Measurements from ENCODE around the gene CLIC1.

The CLIC1 gene

DNA sequence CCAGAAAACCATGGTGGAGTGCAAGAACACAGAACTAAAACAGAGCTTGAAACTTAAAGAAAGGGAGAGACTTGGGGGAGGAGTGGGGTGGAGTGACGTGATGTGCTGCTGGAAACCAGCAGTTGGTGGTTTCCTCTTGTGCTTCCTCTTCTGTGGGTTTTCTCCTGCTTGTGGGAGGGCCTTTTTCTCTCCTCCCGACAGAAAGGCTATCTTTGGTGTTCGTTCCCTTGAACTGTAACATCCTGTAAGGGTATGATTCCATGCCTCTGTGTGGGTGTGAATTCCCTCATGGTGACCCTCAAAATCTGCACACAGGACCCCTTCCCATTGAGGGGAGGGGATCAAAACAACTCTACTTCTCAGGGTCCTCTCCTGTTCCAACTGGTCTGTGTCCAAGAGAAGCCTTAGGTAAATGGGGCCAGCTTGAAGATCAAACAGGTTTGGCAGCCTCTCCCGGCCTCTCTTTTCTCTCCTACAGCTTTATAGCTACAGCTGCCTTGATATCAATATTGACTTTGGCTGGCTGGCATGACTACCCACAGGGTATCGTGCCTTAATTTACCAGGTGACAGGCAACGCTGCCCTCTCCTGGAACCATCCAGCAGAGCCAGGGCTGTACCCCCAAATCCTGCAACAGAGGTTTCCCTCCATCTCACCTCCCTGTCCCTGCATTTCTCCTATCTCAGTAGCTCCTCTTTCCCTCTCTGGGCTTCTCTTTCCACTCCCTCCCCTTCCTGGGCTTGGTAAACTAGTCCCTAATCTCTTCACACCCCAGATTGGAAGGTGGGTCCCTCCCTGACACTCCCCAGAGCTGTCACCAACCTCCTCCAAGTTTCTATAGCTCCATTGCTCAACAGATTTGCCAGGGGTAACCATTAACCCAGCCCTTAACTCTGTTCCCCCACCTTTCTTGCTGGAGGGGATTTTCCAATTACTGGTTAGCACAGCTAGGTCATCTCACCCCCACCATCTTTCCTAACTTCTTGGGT, 2.0 kb upstream of the CLIC1 start:
- DNase-seq = peak; percentile 83

DNA sequence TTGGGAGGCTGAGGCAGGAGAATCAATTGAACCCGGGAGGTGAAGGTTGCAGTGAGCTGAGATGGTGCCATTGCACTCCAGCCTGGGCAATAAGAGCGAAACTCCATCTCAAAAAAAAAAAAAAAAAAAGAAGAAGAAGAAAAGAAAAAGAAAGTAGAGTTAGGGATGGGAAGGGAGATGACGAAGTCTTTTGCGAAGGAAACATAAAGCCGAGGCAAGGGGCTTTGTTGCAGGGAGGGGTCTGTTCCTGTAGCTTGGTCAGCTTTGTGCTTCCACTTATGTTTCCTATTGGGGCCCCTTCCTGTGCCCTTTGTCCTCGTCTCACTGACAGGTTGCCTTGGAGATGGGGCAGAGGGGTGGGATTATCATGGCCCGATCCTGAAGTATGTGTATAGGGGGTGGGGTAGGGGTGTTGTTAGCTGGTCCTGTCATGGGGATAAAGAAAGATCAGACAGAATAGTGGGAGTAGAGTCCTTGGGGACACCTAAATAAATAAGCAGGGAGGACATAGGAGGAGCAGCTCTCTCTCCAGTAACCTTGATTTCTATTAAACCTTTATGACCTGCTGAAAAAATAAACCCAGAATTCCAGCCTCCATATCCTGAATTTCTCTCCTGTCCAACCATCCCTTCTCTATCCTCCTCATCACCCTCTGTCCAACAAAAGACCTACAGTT, 1.1 kb upstream of the CLIC1 start:
- no peak for DNase-seq

DNA sequence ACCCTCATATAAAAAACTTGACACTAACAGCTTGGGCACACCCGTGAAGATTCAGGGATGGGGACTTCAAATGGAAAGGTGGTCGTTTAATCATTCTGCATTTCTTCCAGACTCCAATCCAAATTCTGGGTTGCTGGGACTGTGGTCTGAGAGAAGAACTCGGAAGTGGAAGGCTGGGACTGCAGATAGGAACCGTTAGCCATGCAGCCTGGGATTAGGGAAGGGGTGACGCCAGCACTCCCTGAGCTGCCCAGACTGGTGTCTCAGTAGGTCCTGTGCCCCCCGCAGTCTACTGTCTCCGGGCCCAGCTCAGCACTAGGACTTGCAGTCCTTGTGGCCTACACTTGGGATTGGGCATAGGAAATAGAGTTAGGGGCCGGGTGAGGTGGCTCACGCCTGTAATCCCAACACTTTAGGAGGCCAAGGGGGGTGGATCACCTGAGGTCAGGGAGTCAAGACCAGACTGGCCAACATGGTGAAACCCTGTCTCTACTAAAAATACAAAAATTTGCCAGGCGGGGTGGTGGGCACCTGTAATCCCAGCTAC, 511 bp upstream of the CLIC1 start:
- DNase-seq = no peak

DNA sequence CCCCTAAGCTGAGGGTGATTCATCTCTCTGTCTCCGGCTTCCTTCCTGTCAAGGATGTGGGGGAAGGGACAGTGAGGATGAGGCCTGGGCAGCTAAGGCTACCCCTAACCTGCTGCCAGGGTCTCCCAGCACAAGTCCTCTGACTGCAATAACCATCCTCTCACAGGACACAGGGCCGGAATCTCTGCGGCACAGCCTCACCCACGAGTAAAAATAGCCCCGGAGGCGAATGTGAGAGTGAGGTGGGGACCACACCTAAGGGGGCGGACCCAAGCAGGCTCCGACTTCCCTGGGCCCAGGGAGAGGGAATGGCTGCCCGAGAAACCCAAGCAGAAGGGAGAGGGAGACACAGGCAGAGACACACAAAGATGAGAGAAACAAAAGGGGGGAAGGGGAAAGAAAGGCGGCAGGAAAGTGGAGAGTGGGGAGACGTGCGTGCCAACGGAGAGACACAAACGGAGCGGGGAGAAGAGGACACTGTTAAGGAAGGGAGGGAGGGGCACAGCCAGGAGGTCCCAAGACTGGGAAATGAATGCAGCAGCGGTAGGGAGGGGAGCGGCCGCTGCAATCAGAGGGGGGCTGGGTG, 1.4 kb downstream of the CLIC1 start:
- peak; percentile 40 for DNase-seq

DNA sequence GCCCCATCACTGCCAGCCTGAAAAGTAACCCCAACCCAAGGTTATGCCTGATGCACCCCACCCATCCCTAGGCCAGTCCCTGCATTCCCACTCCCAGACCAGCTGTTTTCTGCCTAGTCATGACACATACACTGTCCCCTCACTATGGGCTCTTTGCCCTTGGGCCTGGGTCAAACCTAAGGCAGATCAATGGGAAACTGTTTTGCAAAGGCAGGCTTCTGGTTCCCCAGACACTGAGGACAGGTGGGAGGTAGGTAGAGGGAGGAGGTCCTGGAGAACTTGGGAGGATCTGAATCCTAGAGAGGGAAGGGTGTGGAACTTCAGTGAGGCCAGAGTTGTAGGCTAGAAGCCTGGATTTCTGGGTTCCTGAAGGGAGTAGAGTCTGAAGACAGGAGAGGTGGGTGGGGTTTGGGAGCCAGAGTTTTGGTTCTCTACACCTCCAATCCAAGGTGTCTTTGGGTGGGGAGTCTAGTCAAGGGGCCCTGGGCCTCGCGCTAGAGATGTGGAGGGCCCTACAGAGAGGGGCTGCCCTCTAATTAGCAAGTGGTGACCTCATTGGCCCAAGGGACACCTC, 2.0 kb downstream of the CLIC1 start:
- no peak for DNase-seq

DNA sequence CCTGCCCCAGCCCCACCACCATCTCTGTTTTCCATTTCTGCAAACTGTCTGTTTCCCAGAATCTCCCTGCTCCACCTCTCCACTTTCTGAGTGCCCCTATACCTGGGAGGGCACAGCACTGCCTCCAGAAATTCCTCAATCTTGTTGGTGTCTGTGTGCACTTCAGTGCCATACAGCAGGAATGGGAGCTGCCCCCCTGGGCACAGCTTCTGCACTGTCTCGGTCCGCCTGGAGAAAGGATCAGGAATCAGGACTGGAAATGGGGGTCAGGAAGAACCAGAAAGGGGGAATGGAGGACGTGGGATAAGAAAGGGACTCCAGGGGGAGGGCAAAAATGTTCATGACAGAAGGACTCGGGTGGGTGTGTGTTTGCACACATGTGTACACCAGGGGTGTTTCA, 2.6 kb downstream of the CLIC1 start:
- DNase-seq = no peak

DNA sequence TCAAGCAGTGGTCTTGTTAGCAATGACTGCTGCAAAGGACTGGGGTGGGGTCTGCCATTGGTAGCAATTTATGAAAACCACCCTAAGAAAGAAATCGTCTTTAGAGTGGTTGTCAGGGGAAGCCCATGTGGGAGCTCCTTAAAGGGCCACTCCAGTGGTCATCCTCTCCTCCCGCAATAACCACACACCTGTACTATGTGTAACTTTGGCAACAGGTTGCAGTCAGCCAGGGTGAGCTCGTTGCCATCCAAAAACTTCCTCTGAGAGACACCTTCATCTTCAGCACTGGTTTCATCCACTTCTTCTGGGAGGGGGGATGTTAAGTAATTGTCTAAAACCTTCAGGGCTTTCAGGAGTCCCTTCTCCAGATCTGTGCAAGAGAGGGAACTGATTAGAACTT, 4.3 kb downstream of the CLIC1 start:
- DNase-seq = no peak

DNA sequence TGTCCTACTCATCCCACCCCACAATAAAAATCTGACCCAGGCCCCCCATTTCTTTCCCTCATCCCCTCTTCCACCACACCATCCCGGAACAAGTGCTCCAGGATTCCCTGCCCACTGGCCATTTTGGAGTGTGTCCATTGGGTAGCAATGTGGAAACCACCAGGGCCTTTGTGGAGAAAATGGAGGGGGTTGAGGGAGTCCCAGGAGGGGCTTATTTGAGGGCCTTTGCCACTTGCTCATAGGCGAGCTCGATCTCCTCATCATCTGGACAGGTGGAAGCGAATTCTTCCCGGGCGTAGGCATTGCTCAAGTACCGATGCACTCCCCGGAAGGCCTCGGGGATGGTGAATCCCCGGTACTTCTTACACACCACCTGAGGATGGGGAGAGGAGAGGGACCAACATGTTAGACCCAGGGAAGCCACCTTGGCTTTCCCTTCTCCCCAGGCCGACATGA, 5.7 kb downstream of the CLIC1 start:
- DNase-seq = no peak

DNA sequence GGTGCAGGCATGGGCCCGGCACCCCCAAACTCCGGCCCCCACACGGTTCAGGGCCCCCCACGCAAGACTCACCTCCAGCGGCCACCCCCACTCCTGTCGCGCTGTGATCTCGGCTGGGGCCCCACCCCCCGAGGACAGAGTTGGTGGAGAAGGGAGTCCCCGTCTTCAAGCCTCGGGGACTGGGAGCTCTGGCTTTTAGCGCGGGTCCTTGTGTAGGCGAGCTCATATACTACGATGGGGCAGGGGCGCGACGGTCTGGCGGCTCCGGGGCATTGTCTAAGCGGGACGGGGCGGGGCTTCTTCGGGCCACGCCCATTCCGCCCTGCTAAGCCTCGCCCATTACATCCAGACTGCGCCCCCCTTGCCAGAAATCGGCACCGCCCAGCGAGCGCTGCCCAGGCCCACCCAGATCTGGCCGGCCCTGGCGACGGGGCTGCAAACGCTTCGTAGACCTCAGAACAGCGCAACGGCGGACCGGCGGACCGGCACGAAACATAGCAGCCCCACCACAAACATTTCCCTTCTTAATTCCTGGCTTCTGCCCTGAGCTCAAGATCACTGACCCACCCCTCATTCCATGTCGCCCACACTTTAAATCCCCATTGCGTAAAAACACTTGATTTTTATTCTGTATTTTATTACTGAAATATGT, 6.2 kb downstream of the CLIC1 start:
- DNase-seq = peak; percentile 54

DNA sequence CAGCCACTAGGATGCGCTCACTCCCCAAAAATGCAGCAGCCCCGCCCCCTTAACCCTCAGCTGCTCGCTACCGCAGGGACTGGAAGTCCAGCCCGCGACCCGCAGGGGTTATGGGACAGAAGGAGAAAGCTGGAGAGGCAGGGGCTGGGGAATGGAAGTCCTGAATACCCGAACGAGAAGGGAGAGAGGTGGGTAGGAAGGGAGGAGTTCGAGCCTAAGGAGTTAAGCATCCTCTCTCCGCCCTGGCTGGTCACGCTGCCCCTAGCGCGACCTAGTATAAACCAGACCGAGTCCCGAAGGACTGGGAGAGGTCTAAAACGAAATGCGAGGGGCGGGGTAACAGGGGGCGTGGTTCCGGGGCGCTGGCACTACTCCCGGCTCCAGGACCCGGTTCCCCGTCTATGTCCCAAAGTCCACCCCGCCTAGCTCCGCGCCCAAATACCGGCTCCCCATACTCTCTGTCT, 6.8 kb downstream of the CLIC1 start:
- DNase-seq = peak; percentile 74

DNA sequence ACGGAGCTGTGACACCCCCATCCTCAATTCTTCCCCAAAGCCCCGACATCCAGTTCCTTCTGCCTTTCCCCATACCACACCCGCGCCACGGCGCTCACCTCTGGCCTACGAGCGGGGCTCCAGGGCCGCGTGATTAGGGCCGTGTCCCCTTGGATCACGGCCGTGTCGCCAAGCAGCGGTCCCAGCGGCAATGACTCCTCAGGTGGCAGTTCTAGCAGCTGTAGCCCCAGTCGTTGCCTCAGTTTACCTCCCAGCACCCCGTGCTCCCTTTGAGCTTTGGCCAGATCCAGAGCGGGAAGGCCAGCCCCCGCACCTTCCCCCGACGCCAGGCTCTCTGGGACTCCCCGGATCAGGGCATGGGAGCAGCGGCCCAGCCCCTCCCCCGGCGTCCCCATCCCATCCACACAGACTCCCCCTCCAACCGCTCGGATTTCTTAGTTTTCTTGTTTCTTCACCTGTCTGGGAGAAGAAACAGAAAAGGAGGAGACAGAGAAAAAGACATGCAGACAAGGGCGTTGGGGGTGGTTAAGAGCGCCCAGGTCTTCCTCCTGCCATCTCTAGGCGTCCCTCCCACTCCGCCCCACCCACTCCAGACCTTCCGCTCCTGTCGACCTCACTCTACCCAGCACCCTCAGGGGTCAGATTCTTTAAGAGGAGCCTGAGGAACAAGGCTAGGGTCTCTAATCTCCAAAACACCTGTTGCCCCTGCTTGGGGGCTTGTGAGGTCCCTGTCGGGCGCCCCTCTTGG, 7.4 kb downstream of the CLIC1 start, which contains the start of gene DDAH2:
Gene DDAH2, minus strand, starts transcription at position 533 of the 748 bp plus-strand sequence. Its CDS starts 138 bp downstream, at position 395.
- no peak for DNase-seq

DNA sequence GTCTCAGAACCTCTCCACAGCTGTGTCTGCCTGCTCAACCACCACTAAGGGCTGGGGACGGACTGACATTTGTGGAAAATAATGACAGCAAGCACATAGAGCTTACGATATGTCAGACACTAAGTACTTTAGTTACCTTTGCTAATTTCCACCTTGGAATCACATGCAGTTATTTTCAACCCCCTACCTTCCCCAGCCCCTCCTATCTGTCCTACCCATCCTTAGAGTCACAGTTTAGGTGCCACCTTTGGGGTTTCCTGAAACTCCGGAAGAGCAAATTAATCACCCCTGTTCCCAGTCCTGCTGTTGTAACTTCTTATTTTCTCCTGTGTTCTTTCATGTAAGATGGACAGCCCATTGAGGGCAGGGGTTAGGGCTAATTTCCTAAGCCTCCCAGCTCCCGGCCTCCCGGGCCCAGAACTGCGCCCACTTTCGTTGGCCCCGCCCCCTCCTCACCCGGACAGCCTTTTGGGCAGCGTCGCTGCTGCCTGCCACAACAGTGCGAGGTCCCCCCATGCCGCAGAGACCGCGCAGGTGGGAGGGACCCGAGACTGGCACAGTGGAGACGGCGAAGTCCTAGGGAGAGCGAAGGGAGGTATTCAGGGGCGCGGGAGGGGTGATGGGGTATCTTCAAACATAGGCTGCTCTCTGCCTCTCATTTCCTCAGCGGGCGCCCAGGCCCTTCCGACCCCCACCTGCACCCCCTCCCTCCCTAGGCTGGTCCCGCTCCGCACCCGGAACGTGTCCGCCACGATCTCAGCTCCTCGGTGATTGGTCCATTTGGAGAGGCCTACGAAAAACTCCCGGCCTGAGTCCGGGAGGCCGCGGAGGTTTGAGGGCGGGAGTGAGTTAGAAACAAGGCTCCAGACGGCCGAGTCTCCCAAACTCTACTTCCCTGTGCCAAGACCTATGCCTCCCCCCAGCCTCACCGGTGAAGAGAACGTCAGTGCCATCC, 8.3 kb downstream of the CLIC1 start:
- DNase-seq = no peak

DNA sequence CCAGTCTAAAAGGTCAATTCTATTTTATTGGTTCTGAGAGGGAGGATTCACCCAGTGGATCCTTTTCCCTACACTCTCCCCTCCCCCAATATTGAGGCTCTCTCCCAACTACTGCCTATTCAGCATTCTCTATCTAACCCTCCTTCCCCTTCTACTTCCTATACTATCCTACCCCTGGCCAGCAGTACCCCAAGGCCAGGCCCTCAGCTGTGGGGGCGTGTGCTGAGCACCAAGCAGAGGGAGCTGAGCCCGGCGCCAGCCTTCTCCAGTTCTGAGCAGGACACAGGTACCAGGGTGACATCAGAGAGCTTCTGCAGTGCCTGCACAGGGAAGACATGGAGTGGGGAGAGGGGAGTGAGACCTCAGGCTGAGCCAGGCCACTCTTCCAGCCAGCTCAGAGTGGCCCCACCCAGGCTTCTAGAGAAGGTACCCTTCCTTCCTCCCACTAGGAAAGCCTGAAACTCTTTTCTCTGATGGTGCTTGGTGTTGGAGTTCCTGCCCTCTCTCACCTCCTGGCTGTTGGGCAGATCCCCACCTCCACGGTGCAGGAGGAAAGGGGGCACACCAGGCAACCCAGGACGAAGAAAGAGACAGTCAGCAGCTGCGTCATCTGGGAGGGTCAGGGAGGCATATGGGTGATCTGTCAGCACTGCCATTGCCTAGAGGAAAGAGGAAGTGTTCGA, 9.2 kb downstream of the CLIC1 start:
- no peak for DNase-seq

DNA sequence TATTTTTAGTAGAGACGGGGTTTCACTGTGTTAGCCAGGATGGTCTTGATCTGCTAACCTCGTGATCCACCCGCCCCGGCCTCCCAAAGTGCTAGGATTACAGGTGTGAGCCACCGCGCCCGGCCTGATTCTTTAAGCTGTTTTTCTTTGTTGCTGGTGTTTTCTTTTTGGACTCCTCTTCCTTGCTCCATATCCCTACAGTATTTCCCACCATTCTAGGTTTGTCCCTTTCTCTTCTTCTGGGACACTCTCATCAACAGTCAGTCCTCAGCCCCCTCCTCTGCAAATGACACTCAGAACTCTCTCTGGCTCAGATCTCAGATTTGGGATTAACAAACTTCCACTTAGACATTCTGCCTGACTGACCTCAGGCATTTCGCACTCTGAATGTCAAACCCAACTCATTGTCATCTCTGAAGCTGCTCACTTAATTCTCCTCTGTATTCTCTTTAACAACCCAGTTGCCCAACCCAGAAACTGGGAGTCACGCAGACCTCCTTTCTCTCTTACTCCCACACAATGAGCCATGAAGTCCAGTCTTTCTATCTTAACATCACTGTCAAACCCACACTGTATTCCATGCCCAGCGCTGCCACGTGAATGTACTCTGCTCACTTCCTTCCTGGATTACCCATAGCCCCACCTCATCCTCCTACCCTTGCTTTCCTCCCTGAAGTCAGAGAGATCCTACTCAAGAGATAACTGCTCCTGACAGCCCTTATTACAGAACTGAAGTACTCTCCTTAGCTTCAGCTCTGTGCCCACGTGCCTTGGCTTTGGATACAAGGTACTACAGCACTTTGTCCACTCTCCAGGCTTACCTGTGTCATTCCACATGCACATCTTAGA, 10.6 kb downstream of the CLIC1 start:
- no peak for DNase-seq

DNA sequence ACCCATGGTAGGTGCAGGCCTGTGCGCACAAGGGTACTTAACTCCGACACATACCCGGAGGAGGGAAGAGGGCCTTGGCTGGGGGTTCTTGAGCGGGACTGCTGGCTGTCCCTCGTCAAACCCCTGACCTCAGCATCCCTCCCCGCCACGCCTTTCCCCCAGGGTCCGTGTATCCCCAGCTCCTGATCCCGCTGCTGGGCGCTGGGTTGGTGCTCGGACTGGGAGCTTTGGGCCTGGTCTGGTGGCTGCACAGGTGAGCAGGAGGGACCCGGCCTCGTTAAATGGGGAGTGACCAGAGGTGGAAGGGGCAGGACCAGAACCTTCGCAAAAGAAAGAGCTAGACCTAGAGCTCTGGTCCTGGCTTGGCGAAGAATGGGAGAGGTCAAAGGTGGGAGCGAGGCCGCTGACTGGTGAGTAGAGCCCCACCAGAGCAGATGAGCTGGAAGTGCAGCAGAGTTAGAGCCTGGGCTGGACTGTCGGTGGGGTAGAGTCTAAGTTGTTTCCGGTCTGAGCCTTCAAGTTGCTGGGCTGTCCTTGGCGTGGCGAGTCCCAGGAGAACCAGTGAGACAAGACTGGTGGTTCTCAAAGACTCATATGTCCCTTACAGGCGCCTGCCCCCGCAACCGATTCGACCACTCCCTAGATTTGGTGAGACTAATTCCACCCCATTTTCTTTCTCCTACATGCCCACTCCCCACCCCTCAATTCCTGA, 12.2 kb downstream of the CLIC1 start:
- DNase-seq = no peak

DNA sequence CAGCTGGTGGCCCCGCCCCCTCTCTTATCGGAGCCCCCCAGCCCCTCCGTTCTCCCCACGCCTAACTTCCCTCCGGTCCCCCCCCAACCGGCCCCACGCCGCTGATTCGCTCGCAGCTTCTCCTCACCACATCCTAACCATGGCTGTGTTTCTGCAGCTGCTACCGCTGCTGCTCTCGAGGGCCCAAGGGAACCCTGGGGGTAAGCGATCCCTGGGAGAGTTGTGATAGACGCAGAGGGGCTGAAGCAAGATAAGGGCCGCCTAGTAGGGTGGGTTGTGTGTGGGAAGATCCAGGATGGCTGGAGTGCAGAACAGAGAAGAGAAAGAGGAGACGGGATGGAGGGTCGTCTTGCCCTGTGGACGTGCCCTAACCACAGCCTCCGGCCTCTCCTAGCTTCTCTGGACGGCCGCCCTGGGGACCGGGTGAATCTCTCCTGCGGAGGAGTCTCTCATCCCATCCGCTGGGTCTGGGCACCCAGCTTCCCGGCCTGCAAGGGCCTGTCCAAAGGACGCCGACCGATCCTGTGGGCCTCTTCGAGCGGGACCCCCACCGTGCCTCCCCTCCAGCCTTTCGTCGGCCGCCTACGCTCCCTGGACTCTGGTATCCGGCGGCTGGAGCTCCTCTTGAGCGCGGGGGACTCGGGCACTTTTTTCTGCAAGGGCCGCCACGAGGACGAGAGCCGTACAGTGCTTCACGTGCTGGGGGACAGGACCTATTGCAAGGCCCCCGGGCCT, 12.9 kb downstream of the CLIC1 start, which contains the start of gene MPIG6B:
Gene MPIG6B, plus strand, starts transcription at position 129 of the 735 bp plus-strand sequence. Its CDS starts 11 bp downstream, at position 140.
- DNase-seq = no peak

DNA sequence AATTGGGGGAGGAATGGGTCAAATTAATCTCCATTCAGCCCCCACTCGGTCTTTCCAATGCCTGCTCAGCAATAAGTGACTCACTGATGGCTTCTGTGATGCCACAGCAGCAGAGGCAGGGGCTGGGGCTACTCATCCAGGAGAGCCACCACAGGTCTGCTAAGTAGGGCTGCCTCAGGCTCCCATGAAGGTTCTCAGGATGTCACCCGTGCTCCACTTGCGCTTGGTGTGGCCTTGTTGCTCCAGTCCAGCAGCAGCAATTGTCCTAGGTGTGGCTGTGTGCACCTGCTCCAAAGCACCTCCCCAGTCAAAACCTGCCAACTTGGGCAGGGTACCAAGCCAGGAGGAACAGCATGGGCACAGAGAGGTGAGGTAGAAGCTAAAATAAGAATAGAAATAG, 14.2 kb downstream of the CLIC1 start:
- DNase-seq = no peak

Data from central memory CD4-positive, alpha-beta T cell (primary cell).